Karpas-422 (cell line): ENCODE measurements around the gene ZDHHC14. TPM values are rescaled to one million over a fixed set of nuclear protein-coding genes. Genes with fewer than 3 reads are reported as not detected.
"Not testable (repeated sequence)": the region's sequence is repeated elsewhere in the genome, so short reads cannot be mapped to it uniquely, and the experiment has no call there.

Experiments used
- DNase-seq: peaks from one replicate; pipeline ENCODE4 v3.0.0-alpha.2; 2015
- H2AFZ ChIP-seq: fragments of 200-600 bp; sonication (generic); 2 replicates; pipeline ENCODE4 v1.6.1; 2014; ENCODE audit warnings: antibody characterized with exemption, low read length, mixed read lengths
- H3K27ac ChIP-seq: fragments of 200-600 bp; sonication (generic); 2 replicates; pipeline ENCODE4 v1.5.1; 2014; ENCODE audit warnings: mild to moderate bottlenecking, low read length, moderate library complexity
- H3K27me3 ChIP-seq: fragments of 200-600 bp; sonication (generic); 2 replicates; pipeline ENCODE4 v1.6.1; 2014; ENCODE audit warnings: low read length, mixed read lengths
- H3K36me3 ChIP-seq: fragments of 200-600 bp; sonication (generic); 2 replicates; pipeline ENCODE4 v1.6.1; 2014; ENCODE audit warnings: low read length, mixed read lengths; ENCODE audit not compliant: insufficient read depth
- H3K4me1 ChIP-seq: fragments of 200-600 bp; sonication (generic); 2 replicates; pipeline ENCODE4 v1.6.1; 2014; ENCODE audit warnings: mild to moderate bottlenecking, low read length, mixed read lengths
- H3K4me2 ChIP-seq: fragments of 200-600 bp; sonication (generic); 2 replicates; pipeline ENCODE4 v1.6.1; 2014; ENCODE audit warnings: low read length, low read depth, mild to moderate bottlenecking; ENCODE audit not compliant: poor library complexity, severe bottlenecking
- H3K4me3 ChIP-seq: fragments of 200-600 bp; sonication (generic); 2 replicates; pipeline ENCODE4 v1.5.1; 2014; ENCODE audit warnings: mild to moderate bottlenecking, antibody characterized with exemption, low read length, mixed read lengths
- H3K79me2 ChIP-seq: fragments of 200-600 bp; sonication (generic); 2 replicates; pipeline ENCODE4 v1.6.1; 2014; ENCODE audit warnings: mild to moderate bottlenecking, low read length, mixed read lengths
- H3K9ac ChIP-seq: fragments of 200-600 bp; sonication (generic); 2 replicates; pipeline ENCODE4 v1.6.0; 2014; ENCODE audit warnings: low read length
- H3K9me2 ChIP-seq: fragments of 200-600 bp; sonication (generic), shearing (Covaris generic); replicated peaks from 2 replicates; pipeline ENCODE4 v1.6.0; 2014; ENCODE audit warnings: mild to moderate bottlenecking, low read length, moderate library complexity; ENCODE audit not compliant: insufficient read depth
- H3K9me3 ChIP-seq: fragments of 300-700, 200-600 bp; sonication (generic); 2 replicates; pipeline ENCODE4 v1.6.1; 2014; ENCODE audit warnings: low read length, mixed read lengths
- H4K20me1 ChIP-seq: fragments of 200-600 bp; sonication (generic); 2 replicates; pipeline ENCODE4 v1.6.1; 2014; ENCODE audit warnings: mild to moderate bottlenecking, antibody characterized with exemption, low read length, low read depth; ENCODE audit not compliant: insufficient read depth
- total RNA-seq: library from RNA; depleted of rRNA; stranded (reverse); fragments of >200 nt; shearing (Covaris generic); gene quantifications from 2 replicates; pipeline ENCODE4 v1.2.3, GENCODE V29; 2014; ENCODE audit warnings: low replicate concordance

The ZDHHC14 gene
- total RNA-seq, 1 experiment from 2014 or later = 1.1 TPM

DNA sequence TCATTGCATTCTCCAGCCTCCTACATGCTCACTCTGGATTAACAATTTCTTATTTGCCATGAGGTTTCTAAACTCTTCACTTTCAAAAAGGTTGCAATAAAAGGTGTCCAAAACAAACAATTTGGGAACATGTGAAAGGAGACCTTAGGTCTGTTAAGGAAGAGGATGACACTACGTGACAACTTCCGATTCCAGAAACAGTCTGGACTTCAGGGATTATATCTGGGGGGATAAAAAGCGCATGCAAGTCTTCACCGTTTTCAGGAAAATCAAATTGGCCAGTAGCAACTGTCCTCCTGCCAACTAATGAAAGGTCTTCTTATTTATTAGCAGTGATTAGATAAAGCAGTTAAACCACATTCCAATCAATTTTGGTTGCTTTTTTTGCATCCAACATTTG lies 1.8 kb downstream of the ZDHHC14 start:
- Histone ChIP-seq H2AFZ (no peak overlapping the region), H3K9me2 (no peaks in the 10 kb centered on the region), H3K79me2 (no peaks in the 10 kb centered on the region), H3K27ac (no peak overlapping the region), H3K9me3 (no peaks in the 10 kb centered on the region), H3K4me2 (peak overlapping the region; percentile 57), H3K36me3 (no peaks in the 10 kb centered on the region), H3K27me3 (no peaks in the 10 kb centered on the region), H3K4me1 (peaks cover 13% of the 10 kb centered on the region), H3K4me3 (no peak overlapping the region), H3K9ac (no peak overlapping the region), H4K20me1 (no peaks in the 10 kb centered on the region)
- no peak for DNase-seq

GRCh38 chr6:157383471-157383870 lies 2.5 kb downstream of the ZDHHC14 start:
- peaks cover 13% of the 10 kb centered on the region for H3K4me1 ChIP-seq
- H4K20me1 ChIP-seq = no peaks in the 10 kb centered on the region
- H3K4me3 ChIP-seq = no peak overlapping the region
- no peaks in the 10 kb centered on the region for H3K9me2 ChIP-seq
- H3K9ac ChIP-seq = no peak overlapping the region
- no peak overlapping the region for H2AFZ ChIP-seq
- DNase-seq = no peak
- H3K4me2 ChIP-seq = no peak overlapping the region
- H3K27ac ChIP-seq = no peak overlapping the region
- H3K27me3 ChIP-seq = no peaks in the 10 kb centered on the region
- H3K9me3 ChIP-seq = no peaks in the 10 kb centered on the region
- H3K79me2 ChIP-seq = no peaks in the 10 kb centered on the region
- H3K36me3 ChIP-seq = no peaks in the 10 kb centered on the region

- H3K4me2 ChIP-seq, H3K36me3 ChIP-seq, H3K79me2 ChIP-seq, H2AFZ ChIP-seq, DNase-seq, H3K4me1 ChIP-seq, H3K9me3 ChIP-seq, H3K9me2 ChIP-seq, H3K9ac ChIP-seq, H3K27ac ChIP-seq, H3K4me3 ChIP-seq, H4K20me1 ChIP-seq, H3K27me3 ChIP-seq: not testable (repeated sequence)
These were observed 4.0 kb downstream of the ZDHHC14 start for GRCh38 chr6:157384962-157385361.

DNA sequence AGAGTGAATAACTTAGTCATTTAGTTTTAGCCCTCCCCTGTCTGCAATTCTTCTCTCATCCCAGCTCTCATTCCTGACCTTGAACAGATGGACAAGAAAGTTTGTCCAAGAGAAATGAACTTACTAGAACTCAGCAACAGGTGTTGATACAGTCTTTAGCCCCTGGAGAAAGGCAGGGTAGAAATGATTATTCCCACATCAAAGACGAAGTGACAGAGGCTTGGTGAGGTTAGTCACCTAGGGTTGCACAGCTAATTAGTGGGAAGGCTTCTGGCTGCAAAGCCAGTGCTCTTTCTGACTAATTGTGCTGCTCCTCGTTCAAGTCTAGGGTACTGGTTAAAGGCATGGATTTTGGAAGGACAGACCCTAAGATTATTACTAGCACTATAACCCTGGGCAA lies 4.5 kb downstream of the ZDHHC14 start:
- Histone ChIP-seq H4K20me1 (no peaks in the 10 kb centered on the region), H3K4me2 (no peak overlapping the region), H3K27ac (no peak overlapping the region), H3K36me3 (no peaks in the 10 kb centered on the region), H2AFZ (no peak overlapping the region), H3K4me1 (peaks cover 6% of the 10 kb centered on the region), H3K9ac (no peak overlapping the region), H3K27me3 (0 out of 2 replicates have a peak, but pooled peaks cover 2% of the 10 kb centered on the region), H3K9me3 (peaks cover 6% of the 10 kb centered on the region; the same call in 1 of the 2 replicates), H3K9me2 (no peaks in the 10 kb centered on the region), H3K79me2 (no peaks in the 10 kb centered on the region), H3K4me3 (no peak overlapping the region)
- no peak for DNase-seq

GRCh38 chr6:157386023-157386422 lies 5.0 kb downstream of the ZDHHC14 start:
- H3K4me3 ChIP-seq = no peak overlapping the region
- peaks cover 6% of the 10 kb centered on the region for H3K4me1 ChIP-seq
- no peaks in the 10 kb centered on the region for H3K36me3 ChIP-seq
- H3K79me2 ChIP-seq = no peaks in the 10 kb centered on the region
- no peak overlapping the region for H3K4me2 ChIP-seq
- no peak overlapping the region for H3K9ac ChIP-seq
- no peak for DNase-seq
- no peak overlapping the region for H2AFZ ChIP-seq
- peaks cover 9% of the 10 kb centered on the region; the same call in 1 of the 2 replicates for H3K9me3 ChIP-seq
- H4K20me1 ChIP-seq = no peaks in the 10 kb centered on the region
- H3K27me3 ChIP-seq = peaks cover 6% of the 10 kb centered on the region; the same call in 1 of the 2 replicates
- H3K9me2 ChIP-seq = no peaks in the 10 kb centered on the region
- no peak overlapping the region for H3K27ac ChIP-seq

DNA sequence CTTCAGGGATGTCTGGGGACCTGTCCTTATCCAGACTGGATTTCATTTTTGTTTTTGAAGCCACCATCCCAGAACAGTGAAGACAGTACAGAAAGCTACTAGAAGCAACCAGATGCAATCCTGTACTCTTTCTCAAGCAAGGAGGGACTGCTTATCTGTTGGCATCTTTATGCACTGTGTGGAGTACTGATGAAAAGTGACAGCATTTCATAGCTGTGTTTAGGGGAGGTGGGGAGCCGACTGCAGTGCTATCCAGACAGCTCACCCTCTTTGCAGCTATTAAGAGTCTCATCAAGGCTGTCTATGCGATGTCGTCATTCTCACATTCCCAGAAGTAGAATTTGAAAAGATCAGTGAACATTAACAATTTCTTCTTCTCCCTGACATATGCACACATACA lies 5.5 kb downstream of the ZDHHC14 start:
- no peaks in the 10 kb centered on the region for H3K79me2 ChIP-seq
- H3K4me3 ChIP-seq = no peak overlapping the region
- peaks cover 10% of the 10 kb centered on the region; the same call in 1 of the 2 replicates for H3K9me3 ChIP-seq
- no peak for DNase-seq
- no peaks in the 10 kb centered on the region for H3K36me3 ChIP-seq
- H2AFZ ChIP-seq = no peak overlapping the region
- H3K27me3 ChIP-seq = peaks cover 8% of the 10 kb centered on the region; the same call in 1 of the 2 replicates
- H3K4me1 ChIP-seq = peaks cover 6% of the 10 kb centered on the region
- H3K9ac ChIP-seq = no peak overlapping the region
- no peak overlapping the region for H3K27ac ChIP-seq
- H3K4me2 ChIP-seq = no peak overlapping the region
- H3K9me2 ChIP-seq = no peaks in the 10 kb centered on the region
- no peaks in the 10 kb centered on the region for H4K20me1 ChIP-seq

- no peak overlapping the region for H3K4me2 ChIP-seq
These were observed 7.9 kb downstream of the ZDHHC14 start for GRCh38 chr6:157388924-157389323.

DNA sequence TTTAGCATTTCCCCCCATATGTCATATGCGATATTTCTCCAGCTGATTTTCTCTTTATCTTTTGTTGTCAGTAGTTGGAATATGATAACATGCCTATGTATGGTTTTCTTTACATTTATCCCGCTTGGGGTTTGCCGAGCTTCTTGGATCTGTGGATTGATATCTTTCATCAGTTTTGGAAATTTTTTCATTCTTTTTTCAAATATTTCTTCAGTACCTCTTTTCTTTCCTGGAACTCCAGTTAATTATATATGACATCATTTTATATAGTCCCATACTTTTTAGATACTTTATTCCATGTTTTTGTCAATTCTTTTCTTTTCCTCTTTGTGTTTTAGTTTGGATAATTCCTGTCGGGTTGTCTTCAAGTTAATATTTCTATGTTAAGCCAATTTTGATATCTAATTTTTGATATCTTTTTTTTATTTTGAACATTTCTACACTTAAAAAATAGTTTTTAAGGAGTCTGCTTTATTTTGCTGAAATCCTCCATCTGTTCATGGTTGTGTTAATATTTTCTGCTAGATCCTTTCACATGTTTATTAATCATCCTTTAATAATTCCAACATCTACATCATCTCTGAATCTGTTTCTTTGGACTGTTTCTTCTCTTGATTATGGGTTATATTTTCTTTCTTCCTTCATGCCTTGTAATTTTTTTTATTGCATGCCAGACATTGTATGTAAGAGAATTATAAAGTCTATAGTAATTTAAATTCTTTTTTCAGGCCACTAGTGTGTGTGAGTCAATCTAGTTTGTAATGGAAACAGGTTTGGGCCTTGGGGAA lies 9.5 kb downstream of the ZDHHC14 start:
- Histone ChIP-seq H3K27me3 (peaks cover 8% of the 10 kb centered on the region; the same call in 1 of the 2 replicates), H3K36me3 (no peaks in the 10 kb centered on the region), H3K27ac (no peak overlapping the region), H3K9ac (no peak overlapping the region), H3K4me1 (no peaks in the 10 kb centered on the region; the same call in 1 of the 2 replicates), H4K20me1 (no peaks in the 10 kb centered on the region), H3K9me3 (peaks cover 10% of the 10 kb centered on the region; the same call in 1 of the 2 replicates), H3K79me2 (no peaks in the 10 kb centered on the region), H3K4me2 (no peak overlapping the region), H2AFZ (no peak overlapping the region), H3K9me2 (no peaks in the 10 kb centered on the region), H3K4me3 (no peak overlapping the region)
- DNase-seq = no peak

More at GRCh38 chr6:157388924-157389323, 7.9 kb downstream of the ZDHHC14 start:
- Histone ChIP-seq H3K79me2 (no peaks in the 10 kb centered on the region), H3K9ac (no peak overlapping the region), H3K36me3 (no peaks in the 10 kb centered on the region), H3K4me1 (no peaks in the 10 kb centered on the region; the same call in 1 of the 2 replicates), H3K4me3 (no peak overlapping the region), H4K20me1 (no peaks in the 10 kb centered on the region), H3K27ac (no peak overlapping the region), H3K9me2 (no peaks in the 10 kb centered on the region), H3K9me3 (peaks cover 10% of the 10 kb centered on the region; the same call in 1 of the 2 replicates), H2AFZ (no peak overlapping the region), H3K27me3 (peaks cover 8% of the 10 kb centered on the region; the same call in 1 of the 2 replicates)
- DNase-seq = no peak
